NB4 (cell line): ENCODE results near the gene TTYH1.

Experiments
- CTCF ChIP-seq: IDR thresholded peaks from one replicate; pipeline ENCODE4 v1.5.1; 2012; ENCODE audit warnings: low read depth, low read length
- MAX ChIP-seq: IDR thresholded peaks from 2 replicates; pipeline ENCODE4 v1.6.1; 2011; ENCODE audit warnings: low read depth, low read length
- MYC ChIP-seq: IDR thresholded peaks from 2 replicates; pipeline ENCODE4 v1.6.1; 2011; ENCODE audit warnings: low read depth, low read length
- POLR2A ChIP-seq: IDR thresholded peaks from 2 replicates; pipeline ENCODE4 v1.6.1; 2011; ENCODE audit warnings: mild to moderate bottlenecking; ENCODE audit not compliant: insufficient read length; ENCODE audit errors: extremely low read depth

GRCh38 chr19:54393381-54393780, 21.9 kb upstream of the TTYH1 start:
- TF ChIP-seq POLR2A = no peak
- TF ChIP-seq CTCF = no peak
- no peak for TF ChIP-seq MAX
- no peak for TF ChIP-seq MYC
